Measurements from ENCODE around the gene LAMP2. TPM values are rescaled to one million over a fixed set of nuclear protein-coding genes. Genes with fewer than 3 reads are reported as not detected.

LAMP2 gene
- total RNA-seq, result 80.4 and 121 TPM in 2 replicates

DNA sequence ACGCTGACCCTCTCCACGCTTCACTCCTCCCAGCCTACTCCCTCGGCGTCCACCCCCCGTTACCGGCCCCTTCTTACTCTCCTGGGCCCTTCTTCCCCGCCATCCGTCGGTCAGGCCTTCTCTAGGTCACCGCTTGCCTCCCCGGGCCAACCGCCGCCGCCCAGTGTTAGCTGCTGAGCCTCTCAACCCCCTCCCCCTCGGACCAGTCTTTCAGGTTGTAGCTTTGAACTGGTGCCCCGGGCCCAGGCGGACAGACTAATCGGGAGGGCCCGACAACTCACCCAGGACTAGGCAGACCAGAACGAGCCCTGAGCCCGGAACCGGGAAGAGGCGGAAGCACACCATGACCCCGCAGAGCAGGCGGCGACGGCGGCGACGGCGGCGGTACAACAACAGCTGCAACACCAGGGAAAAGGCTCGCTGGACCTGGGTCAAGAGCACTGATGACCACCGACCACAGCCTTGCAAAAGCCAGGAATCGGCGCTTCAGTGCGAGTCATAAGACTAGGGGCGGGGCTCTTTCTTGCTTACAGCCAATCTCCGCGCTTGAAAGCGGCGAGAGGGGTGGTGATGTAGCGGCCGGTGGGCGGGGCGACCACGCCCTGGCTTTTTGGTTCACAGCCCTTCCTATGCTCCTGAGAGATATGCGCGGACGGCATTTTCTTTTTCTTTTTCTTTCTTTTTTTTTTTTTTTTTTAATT lies at the start of gene LAMP2:
TSS of gene LAMP2 (minus strand) at position 472 of the 701 bp plus-strand sequence. CDS start at position 345, 127 bp downstream.

Other genes starting within 250 kb of the LAMP2 start
- 15.0 and 15.7 TPM in 2 replicates for gene ZBTB33, start 218.5 kb downstream of the LAMP2 start, total RNA-seq
- under 0.01 TPM in 1 of 2 replicates, not detected in the other for gene TMEM255A, start 157.8 kb downstream of the LAMP2 start, total RNA-seq
- gene ATP1B4, start 107.2 kb downstream of the LAMP2 start, total RNA-seq, result not detected in 2 replicates
- gene CUL4B, start 91.7 kb upstream of the LAMP2 start, total RNA-seq, result 33.8 and 50.1 TPM in 2 replicates
- gene MCTS1, start 134.8 kb upstream of the LAMP2 start, total RNA-seq, result 34.7 and 42.4 TPM in 2 replicates
- 42.3 and 47.4 TPM in 2 replicates for gene C1GALT1C1, start 160.8 kb upstream of the LAMP2 start, total RNA-seq